OCI-M2 (cell line): ENCODE data around the gene PINLYP.

ENCODE experiments used
- DNase-seq: peaks from one replicate; lab custom pipeline; 2025; ENCODE audit not compliant: unreplicated experiment; lab: John Stamatoyannopoulos, UW

PINLYP gene

GRCh38 chr19:43548706-43549105 lies 26.9 kb upstream of the PINLYP start:
- DNase-seq, result no peak

- no peak for DNase-seq
Observed at GRCh38 chr19:43551399-43552197, 24.0 kb upstream of the PINLYP start.

GRCh38 chr19:43552198-43552450 lies 23.5 kb upstream of the PINLYP start:
- DNase-seq, result no peak

- no peak for DNase-seq
Observed at GRCh38 chr19:43552616-43553015, 23.0 kb upstream of the PINLYP start.

- DNase-seq, result no peak
Observed at GRCh38 chr19:43553656-43554055, 21.9 kb upstream of the PINLYP start.

- no peak for DNase-seq
Observed at GRCh38 chr19:43554317-43554895, 21.2 kb upstream of the PINLYP start.

- DNase-seq, result no peak
Observed at GRCh38 chr19:43555185-43555770, 20.3 kb upstream of the PINLYP start.

- DNase-seq, result no peak
Observed at GRCh38 chr19:43560687-43561086, 14.9 kb upstream of the PINLYP start.

- DNase-seq, result no peak
Observed at GRCh38 chr19:43561139-43561970, 14.2 kb upstream of the PINLYP start.

- no peak for DNase-seq
Observed at GRCh38 chr19:43562226-43562697, 13.3 kb upstream of the PINLYP start.

- no peak for DNase-seq
Observed at GRCh38 chr19:43562698-43563241, 12.8 kb upstream of the PINLYP start.

GRCh38 chr19:43563816-43564457 lies 11.7 kb upstream of the PINLYP start:
- DNase-seq, result no peak

- DNase-seq, result no peak
Observed at GRCh38 chr19:43564800-43565199, 10.8 kb upstream of the PINLYP start.

GRCh38 chr19:43569657-43570056 lies 5.9 kb upstream of the PINLYP start:
- no peak for DNase-seq

- no peak for DNase-seq
Observed at GRCh38 chr19:43570174-43570791, 5.3 kb upstream of the PINLYP start.

- DNase-seq, result no peak
Observed at GRCh38 chr19:43572171-43572588, 3.4 kb upstream of the PINLYP start.

- no peak for DNase-seq
Observed at GRCh38 chr19:43574424-43575155, 1.0 kb upstream of the PINLYP start.

GRCh38 chr19:43575955-43576878 lies 616 bp downstream of the PINLYP start:
- no peak for DNase-seq

- DNase-seq, result no peak
Observed at GRCh38 chr19:43578787-43579186, 3.2 kb downstream of the PINLYP start.
